ENCODE results near the gene WHAMM.

DNA sequence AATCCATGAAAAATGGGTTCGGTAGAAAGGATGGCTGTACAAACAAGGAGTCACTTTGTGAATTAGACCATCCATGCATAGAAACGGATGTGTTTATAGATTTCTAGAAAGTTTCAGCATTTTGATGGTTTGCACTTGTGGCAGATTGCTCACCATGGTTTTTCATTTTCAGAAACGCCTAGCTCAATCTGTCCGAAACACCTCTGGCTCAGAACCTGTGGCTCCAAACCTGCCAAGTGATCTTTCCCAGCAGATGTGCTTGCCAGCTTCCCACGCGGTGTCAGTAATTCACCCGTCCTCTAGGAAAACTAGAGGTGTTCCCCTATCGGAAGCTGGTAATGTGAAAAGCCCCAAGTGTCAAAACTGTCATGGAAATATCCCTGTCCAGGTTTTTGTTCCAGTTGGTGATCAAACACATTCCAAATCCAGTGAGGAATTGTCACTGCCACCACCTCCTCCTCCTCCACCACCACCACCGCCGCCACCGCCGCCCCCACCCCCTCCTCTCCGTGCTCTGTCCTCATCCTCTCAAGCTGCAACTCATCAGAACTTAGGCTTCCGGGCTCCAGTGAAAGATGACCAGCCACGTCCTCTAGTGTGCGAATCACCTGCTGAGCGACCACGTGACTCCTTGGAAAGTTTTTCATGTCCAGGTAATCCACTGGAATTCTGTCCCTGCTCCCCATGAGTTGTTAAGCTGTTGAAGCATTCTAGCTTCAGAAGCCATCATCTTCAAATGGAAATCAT lies 21.2 kb downstream of the WHAMM start:
- TF ChIP-seq, protein P1, sequence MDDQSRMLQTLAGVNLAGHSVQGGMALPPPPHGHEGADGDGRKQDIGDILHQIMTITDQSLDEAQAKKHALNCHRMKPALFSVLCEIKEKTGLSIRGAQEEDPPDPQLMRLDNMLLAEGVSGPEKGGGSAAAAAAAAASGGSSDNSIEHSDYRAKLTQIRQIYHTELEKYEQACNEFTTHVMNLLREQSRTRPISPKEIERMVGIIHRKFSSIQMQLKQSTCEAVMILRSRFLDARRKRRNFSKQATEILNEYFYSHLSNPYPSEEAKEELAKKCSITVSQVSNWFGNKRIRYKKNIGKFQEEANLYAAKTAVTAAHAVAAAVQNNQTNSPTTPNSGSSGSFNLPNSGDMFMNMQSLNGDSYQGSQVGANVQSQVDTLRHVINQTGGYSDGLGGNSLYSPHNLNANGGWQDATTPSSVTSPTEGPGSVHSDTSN (CRISPR knock-in tag; IDR thresholded peaks at IDR 0.05) = no peak
- TF ChIP-seq, protein P2, sequence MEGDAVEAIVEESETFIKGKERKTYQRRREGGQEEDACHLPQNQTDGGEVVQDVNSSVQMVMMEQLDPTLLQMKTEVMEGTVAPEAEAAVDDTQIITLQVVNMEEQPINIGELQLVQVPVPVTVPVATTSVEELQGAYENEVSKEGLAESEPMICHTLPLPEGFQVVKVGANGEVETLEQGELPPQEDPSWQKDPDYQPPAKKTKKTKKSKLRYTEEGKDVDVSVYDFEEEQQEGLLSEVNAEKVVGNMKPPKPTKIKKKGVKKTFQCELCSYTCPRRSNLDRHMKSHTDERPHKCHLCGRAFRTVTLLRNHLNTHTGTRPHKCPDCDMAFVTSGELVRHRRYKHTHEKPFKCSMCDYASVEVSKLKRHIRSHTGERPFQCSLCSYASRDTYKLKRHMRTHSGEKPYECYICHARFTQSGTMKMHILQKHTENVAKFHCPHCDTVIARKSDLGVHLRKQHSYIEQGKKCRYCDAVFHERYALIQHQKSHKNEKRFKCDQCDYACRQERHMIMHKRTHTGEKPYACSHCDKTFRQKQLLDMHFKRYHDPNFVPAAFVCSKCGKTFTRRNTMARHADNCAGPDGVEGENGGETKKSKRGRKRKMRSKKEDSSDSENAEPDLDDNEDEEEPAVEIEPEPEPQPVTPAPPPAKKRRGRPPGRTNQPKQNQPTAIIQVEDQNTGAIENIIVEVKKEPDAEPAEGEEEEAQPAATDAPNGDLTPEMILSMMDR (tag by site-specific recombination; IDR thresholded peaks at IDR 0.05) = no peak
- TF ChIP-seq ZNF510 (tag by site-specific recombination; IDR thresholded peaks at IDR 0.05; ENCODE audit: insufficient replicate concordance) (no peak), ZNF776 (tag by site-specific recombination; IDR thresholded peaks at IDR 0.05; ENCODE audit: borderline replicate concordance) (no peak), ZNF133 (tag by site-specific recombination; IDR thresholded peaks at IDR 0.05) (no peak)

Measured in HEK293 (cell line).